ENCODE data around the gene CSRP2. TPM values are rescaled to one million over a fixed set of nuclear protein-coding genes. Genes with fewer than 3 reads are reported as not detected.

Gene CSRP2
- total and polyA plus RNA-seq, 2 of the 8 experiments (the other 6 are each of a cell fraction or from before 2014, with no cell fraction given): 149 to 227 TPM

DNA sequence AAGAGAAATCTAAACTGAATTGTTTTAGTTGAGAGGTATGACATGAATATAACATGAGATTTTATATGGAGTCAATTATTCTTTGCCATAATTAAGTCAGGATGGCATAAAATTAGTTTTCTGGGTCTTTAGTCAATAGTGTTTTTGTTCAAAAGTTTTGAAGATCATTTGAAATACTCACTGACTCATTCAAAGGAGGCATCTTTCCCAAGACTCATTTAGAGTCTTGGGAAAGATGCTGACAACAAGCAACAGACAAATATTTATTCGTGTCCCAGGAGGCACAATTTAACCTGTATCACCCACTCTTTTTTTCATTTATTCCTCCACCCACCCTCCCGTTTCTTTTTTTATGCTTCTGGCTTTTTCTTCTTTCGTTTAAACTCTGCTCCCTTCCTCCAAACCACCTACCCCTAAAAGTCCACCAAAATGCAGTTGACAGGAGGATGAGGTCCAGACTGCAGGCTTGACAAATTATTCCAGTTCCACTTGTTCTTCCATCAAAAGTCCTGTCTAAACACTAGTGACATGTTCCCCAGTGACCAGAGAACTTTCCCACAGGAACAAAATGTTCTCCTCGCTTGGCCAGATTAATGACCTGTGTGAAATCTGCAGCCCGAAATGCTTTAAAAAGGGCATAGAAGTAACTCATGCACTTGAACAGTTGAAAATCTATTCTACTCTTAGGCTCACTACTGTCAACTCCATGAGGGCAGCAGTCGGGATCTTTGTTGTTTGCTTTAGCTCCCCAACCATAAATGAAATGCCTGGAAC is 43.3 kb upstream of the CSRP2 start:
- Histone ChIP-seq H3K27me3 (replicated peaks in 1 of 4; ENCODE audit: control insufficient read depth in 3 of 4, extremely low read depth in 1 of 4, insufficient read depth in 3 of 4, low read length in 3 of 4) (no peaks in the 10 kb centered on the region), H3K23ac (ENCODE audit: insufficient read length) (no peak overlapping the region), H2BK5ac (ENCODE audit: low read depth, low read length) (no peak overlapping the region), H3K9me3 (ENCODE audit: insufficient read depth in 2 of 2, low read depth in 1 of 2, low read length in 1 of 2) (no peaks in the 10 kb centered on the region), H3K4me1 (replicated peaks in 1 of 4; ENCODE audit: control insufficient read depth in 3 of 4, insufficient read depth in 4 of 4, low read length in 3 of 4) (peaks cover 0 to 12% (median 9%) of the 10 kb centered on the region in 4 experiments), H2BK20ac (ENCODE audit: low read length) (no peak overlapping the region), H4K20me1 (replicated peaks in 1 of 2; ENCODE audit: control insufficient read depth in 1 of 2, insufficient read depth in 2 of 2, low read length in 2 of 2) (no peaks in the 10 kb centered on the region), H2AK5ac (ENCODE audit: low read depth, low read length) (no peak overlapping the region), H4K91ac (replicated peaks; ENCODE audit: insufficient read length, low read length) (no peak overlapping the region), H3K4me3 (ENCODE audit: extremely low read depth in 1 of 4, insufficient read depth in 2 of 4, low read depth in 3 of 4, low read length in 4 of 4) (no peak overlapping the region), H3K14ac (ENCODE audit: insufficient read length) (no peak overlapping the region), H2AFZ (ENCODE audit: low read length) (no peak overlapping the region), H4K5ac (ENCODE audit: insufficient read length, low read depth, low read length) (no peak overlapping the region), H3K23me2 (ENCODE audit: low read depth, low read length) (no peaks in the 10 kb centered on the region; the same call in 1 of the 2 replicates), H3K79me2 (ENCODE audit: control insufficient read depth in 1 of 2, insufficient read depth in 2 of 2, low read length in 2 of 2) (no peaks in the 10 kb centered on the region), H3K27ac (ENCODE audit: low read depth, low read length) (no peak overlapping the region), H2BK15ac (ENCODE audit: low read length) (no peak overlapping the region), H3K9ac (replicated peaks in 1 of 4; ENCODE audit: extremely low read depth in 1 of 4, low read depth in 3 of 4, low read length in 3 of 4) (no peak overlapping the region), H3K4me2 (ENCODE audit: insufficient read depth in 1 of 2, low read depth in 2 of 2, low read length in 2 of 2) (no peak overlapping the region), H3K56ac (replicated peaks; ENCODE audit: insufficient read length, low read depth, low read length) (no peak overlapping the region), H3K18ac (ENCODE audit: extremely low read depth, low read length) (no peak overlapping the region), H3K4ac (replicated peaks; ENCODE audit: insufficient read length, low read depth, low read length) (no peak overlapping the region), H3K79me1 (ENCODE audit: low read depth, low read length) (no peaks in the 10 kb centered on the region), H2BK12ac (ENCODE audit: low read depth, low read length) (no peak overlapping the region), H4K8ac (ENCODE audit: extremely low read depth, insufficient read depth, low read length) (no peak overlapping the region), H3K36me3 (ENCODE audit: control insufficient read depth in 2 of 4, insufficient read depth in 4 of 4, low read length in 3 of 4) (no peaks in the 10 kb centered on the region), H2BK120ac (replicated peaks; ENCODE audit: low read depth, low read length) (no peak overlapping the region)
- WGBS, 2 experiments (ENCODE audit: extremely low coverage in 1 of 2, insufficient coverage in 1 of 2, insufficient read length in 1 of 2, insufficient replicate concordance in 2 of 2, low coverage in 1 of 2, low lambda C conversion rate in 2 of 2, missing lambda C conversion rate in 1 of 2): 80 to 100% methylated on average over 1 to 6 of the region's 6 CpGs
- DNase-seq (ENCODE audit: low read depth in 1 of 2, low spot score in 2 of 2): no peak
- CTCF ChIA-PET (ENCODE audit: partially characterized antibody): interaction anchor here (1.4 kb wide), 1 partner anchor 89 kb away, joined by 8 read pairs; no protein-coding TSS in a partner anchor
- POLR2A ChIA-PET (ENCODE audit: partially characterized antibody): interaction anchor here (0.7 kb wide), 1 partner anchor 40 kb away, joined by 3 read pairs; no protein-coding TSS in a partner anchor
- FAIRE-seq: no peak
- no peak for TF ChIP-seq GABPA (IDR thresholded peaks at IDR 0.05; ENCODE audit: borderline replicate concordance, insufficient read depth, low read length)
- TF ChIP-seq CEBPB (IDR thresholded peaks at IDR 0.05; ENCODE audit: low read depth, low read length): no peak
- no peak for TF ChIP-seq SIN3A (conservative IDR thresholded peaks at IDR 0.05 in 1 of 2, IDR thresholded peaks at IDR 0.05 in 1 of 2; ENCODE audit: low read depth in 1 of 2, low read length in 2 of 2)
- no peak for TF ChIP-seq POLR2AphosphoS5 (IDR thresholded peaks at IDR 0.05; ENCODE audit: low read depth, low read length)
- TF ChIP-seq RNF2 (IDR thresholded peaks at IDR 0.05; ENCODE audit: borderline replicate concordance, low read depth, low read length, missing control alignments, poor library complexity, severe bottlenecking): no peak
- no peak for TF ChIP-seq SP1 (IDR thresholded peaks at IDR 0.05; ENCODE audit: low read depth, low read length)
- TF ChIP-seq TBP (IDR thresholded peaks at IDR 0.05; ENCODE audit: low read depth, low read length): no peak
- TF ChIP-seq BRCA1 (IDR thresholded peaks at IDR 0.05; ENCODE audit: low read depth, low read length): no peak
- TF ChIP-seq BCL11A (IDR thresholded peaks at IDR 0.05; ENCODE audit: low read depth in 2 of 2, low read length in 2 of 2): no peak
- no peak for TF ChIP-seq SRF (IDR thresholded peaks at IDR 0.05; ENCODE audit: low read depth, low read length)
- no peak for TF ChIP-seq FOSL1 (IDR thresholded peaks at IDR 0.05; ENCODE audit: insufficient read depth, low read depth, low read length)
- TF ChIP-seq GTF2F1 (IDR thresholded peaks at IDR 0.05; ENCODE audit: borderline replicate concordance, low read depth, low read length): no peak
- no peak for TF ChIP-seq MAFK (IDR thresholded peaks at IDR 0.05; ENCODE audit: low read depth, low read length)

Data from H1 (cell line).